ENCODE results near the gene SDK1.

- TF ChIP-seq NR2C2 (CRISPR knock-in tag; IDR thresholded peaks at IDR 0.05) (no peak), PRDM15 (CRISPR knock-in tag; IDR thresholded peaks at IDR 0.05) (no peak), CTCF (IDR thresholded peaks at IDR 0.05) (no peak), SP1 (CRISPR knock-in tag; conservative IDR thresholded peaks at IDR 0.05) (no peak), TCF7 (CRISPR knock-in tag; IDR thresholded peaks at IDR 0.05; ENCODE audit: low read depth) (no peak), ZNF317 (CRISPR knock-in tag; IDR thresholded peaks at IDR 0.05; ENCODE audit: borderline replicate concordance, low read depth) (no peak), NFYB (CRISPR knock-in tag; conservative IDR thresholded peaks at IDR 0.05; ENCODE audit: low read depth) (no peak), ZNF512 (CRISPR knock-in tag; IDR thresholded peaks at IDR 0.05; ENCODE audit: borderline replicate concordance) (no peak), E2F5 (CRISPR knock-in tag; IDR thresholded peaks at IDR 0.05) (no peak), ZBTB43 (CRISPR knock-in tag; IDR thresholded peaks at IDR 0.05) (no peak), ZNF121 (CRISPR knock-in tag; IDR thresholded peaks at IDR 0.05) (no peak), ERG (CRISPR knock-in tag; IDR thresholded peaks at IDR 0.05) (no peak), USF2 (CRISPR knock-in tag; IDR thresholded peaks at IDR 0.05) (no peak), TEAD4 (CRISPR knock-in tag; IDR thresholded peaks at IDR 0.05) (no peak)
These were observed 888.1 kb downstream of the SDK1 start for GRCh38 chr7:4189131-4189570.

Measured in WTC11 (cell line).